ENCODE data around the gene EBF3. TPM values are rescaled to one million over a fixed set of nuclear protein-coding genes. Genes with fewer than 3 reads are reported as not detected.

EBF3 gene
- total RNA-seq, 1 donor from 2014 or later, result 5.8 TPM

- no peak for DNase-seq (ENCODE audit: low spot score)
- intact Hi-C loops (cut with DNase I), result no loop called here
Observed at GRCh38 chr10:129884398-129885078, 79.5 kb downstream of the EBF3 start.

GRCh38 chr10:129883626-129884397, 80.3 kb downstream of the EBF3 start:
- no peak for DNase-seq (ENCODE audit: low spot score)
- intact Hi-C loops (cut with DNase I), result no loop called here

GRCh38 chr10:129883029-129883428, 81.0 kb downstream of the EBF3 start:
- no peak for DNase-seq (ENCODE audit: low spot score)
- intact Hi-C loops (cut with DNase I), result no loop called here

GRCh38 chr10:129882291-129883010, 81.6 kb downstream of the EBF3 start:
- intact Hi-C loops (cut with DNase I), result no loop called here
- no peak for DNase-seq (ENCODE audit: low spot score)

GRCh38 chr10:129881641-129882040, 82.4 kb downstream of the EBF3 start:
- DNase-seq (ENCODE audit: low spot score), result peak; percentile 46
- intact Hi-C loops (cut with DNase I), result no loop called here

- intact Hi-C loops (cut with DNase I), result no loop called here
- DNase-seq (ENCODE audit: low spot score), result no peak
Observed at GRCh38 chr10:129880191-129880870, 83.7 kb downstream of the EBF3 start.

- intact Hi-C loops (cut with DNase I), result no loop called here
- DNase-seq (ENCODE audit: low spot score), result no peak
Observed at GRCh38 chr10:129879655-129880054, 84.4 kb downstream of the EBF3 start.

- DNase-seq (ENCODE audit: low spot score), result no peak
- intact Hi-C loops (cut with DNase I), result no loop called here
Observed at GRCh38 chr10:129878835-129879234, 85.2 kb downstream of the EBF3 start.

DNA sequence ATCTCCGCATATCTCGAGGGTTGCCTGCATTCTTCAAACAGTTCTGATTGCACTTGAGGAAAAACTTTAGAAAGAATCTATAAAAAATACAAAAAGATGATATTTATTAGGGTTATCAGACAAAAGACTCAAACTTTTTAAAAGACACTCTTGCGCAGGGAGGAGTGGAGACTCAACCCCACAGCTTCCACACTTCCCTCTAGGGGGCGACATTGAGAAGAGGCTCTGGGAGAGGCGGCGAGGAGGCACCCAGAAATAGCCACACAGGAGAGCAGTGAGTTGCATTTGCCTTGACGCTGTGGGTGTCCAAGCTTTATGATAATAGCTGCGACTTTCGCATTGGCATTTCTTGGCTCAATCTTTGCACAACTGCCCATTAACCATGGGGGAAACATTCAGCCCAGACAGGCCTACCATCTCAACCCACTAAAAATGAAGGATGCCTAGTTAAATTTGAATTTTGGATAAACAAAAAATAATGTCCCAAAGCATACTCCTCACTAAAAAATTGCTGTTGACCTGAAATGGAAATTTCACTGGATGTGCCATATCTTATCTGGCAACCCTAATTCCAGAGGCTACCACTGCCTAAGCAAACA, 86.2 kb downstream of the EBF3 start:
- intact Hi-C loops (cut with DNase I), result no loop called here
- no peak for DNase-seq (ENCODE audit: low spot score)

- intact Hi-C loops (cut with DNase I), result no loop called here
- no peak for DNase-seq (ENCODE audit: low spot score)
Observed at GRCh38 chr10:129876838-129877237, 87.2 kb downstream of the EBF3 start.

GRCh38 chr10:129875993-129876726, 87.9 kb downstream of the EBF3 start:
- intact Hi-C loops (cut with DNase I), result no loop called here
- DNase-seq (ENCODE audit: low spot score), result no peak

DNA sequence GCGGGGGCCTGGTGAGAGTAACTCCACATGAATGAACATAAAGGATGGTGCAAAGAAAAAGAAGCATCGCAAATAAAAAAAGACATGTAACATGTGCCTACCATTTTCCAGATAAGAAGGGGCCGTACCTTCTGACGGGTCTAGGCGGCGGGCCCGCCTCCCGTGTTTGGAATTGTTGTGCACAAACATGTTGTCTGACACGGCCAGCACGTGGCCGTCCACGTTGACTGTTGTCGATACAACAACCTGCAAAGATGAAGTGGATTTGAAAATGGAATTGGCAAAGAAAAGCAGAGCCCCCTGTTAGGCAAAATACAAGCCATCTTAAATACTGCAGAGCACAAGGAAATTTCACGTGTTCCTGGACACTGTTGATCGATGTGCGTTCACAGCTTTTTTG, 90.7 kb downstream of the EBF3 start:
- intact Hi-C loops (cut with DNase I), result no loop called here

DNA sequence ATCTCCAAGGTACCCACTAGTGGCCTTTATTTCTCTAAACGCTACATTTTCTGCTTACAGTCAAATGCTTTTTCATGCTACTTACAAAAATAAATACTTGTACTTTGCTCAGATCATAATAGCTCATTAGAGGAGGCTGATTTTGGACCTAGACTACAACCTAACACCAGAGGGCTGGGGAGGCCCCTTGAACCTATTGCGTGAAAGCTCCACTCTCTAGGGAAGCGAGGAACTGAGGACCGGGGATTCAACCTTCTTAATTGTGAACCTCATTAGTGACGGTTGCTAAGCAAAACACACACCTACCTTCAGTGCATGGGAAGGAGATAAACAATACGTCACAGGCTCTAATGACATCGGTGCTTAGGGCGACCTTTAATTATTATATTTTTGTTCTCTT, 92.1 kb downstream of the EBF3 start:
- DNase-seq (ENCODE audit: low spot score), result no peak
- intact Hi-C loops (cut with DNase I), result no loop called here

More for the DNA sequence above, 90.7 kb downstream of the EBF3 start:
- DNase-seq (ENCODE audit: low spot score), result no peak

DNA sequence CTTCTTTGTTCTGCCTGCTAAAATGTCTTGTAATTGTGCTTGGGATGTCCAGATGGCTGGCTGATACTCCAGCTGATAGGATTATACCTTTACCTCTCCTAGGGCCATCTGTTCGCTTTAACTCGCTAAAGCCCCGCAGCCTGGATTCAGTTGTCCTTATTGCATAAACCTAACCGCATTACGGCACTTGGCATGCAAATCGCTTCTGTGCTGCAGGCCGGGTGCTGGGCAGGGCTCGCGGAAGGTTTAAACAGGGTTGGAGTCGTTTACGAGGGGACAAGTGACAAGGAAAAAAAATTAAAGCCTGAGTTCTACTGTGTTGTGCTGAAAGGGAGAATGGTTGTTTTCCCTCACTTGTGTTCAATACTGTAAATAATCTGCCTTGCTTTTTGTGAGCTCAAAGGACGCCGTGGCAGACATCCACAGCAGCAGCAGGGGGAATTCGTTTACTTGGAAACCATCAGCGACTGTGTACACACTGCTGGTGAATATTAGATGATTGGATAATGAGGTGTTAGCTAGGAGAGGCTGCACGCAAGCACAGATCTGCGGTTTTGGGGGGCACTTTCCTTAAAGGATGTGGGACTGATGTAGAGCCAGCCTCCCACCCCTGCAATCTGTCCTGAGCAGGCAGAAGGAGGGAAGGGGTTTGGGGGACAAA, 93.0 kb downstream of the EBF3 start:
- no peak for DNase-seq (ENCODE audit: low spot score)
- intact Hi-C loops (cut with DNase I), result no loop called here

- intact Hi-C loops (cut with DNase I), result no loop called here
- DNase-seq (ENCODE audit: low spot score), result no peak
Observed at GRCh38 chr10:129870474-129870757, 93.7 kb downstream of the EBF3 start.

DNA sequence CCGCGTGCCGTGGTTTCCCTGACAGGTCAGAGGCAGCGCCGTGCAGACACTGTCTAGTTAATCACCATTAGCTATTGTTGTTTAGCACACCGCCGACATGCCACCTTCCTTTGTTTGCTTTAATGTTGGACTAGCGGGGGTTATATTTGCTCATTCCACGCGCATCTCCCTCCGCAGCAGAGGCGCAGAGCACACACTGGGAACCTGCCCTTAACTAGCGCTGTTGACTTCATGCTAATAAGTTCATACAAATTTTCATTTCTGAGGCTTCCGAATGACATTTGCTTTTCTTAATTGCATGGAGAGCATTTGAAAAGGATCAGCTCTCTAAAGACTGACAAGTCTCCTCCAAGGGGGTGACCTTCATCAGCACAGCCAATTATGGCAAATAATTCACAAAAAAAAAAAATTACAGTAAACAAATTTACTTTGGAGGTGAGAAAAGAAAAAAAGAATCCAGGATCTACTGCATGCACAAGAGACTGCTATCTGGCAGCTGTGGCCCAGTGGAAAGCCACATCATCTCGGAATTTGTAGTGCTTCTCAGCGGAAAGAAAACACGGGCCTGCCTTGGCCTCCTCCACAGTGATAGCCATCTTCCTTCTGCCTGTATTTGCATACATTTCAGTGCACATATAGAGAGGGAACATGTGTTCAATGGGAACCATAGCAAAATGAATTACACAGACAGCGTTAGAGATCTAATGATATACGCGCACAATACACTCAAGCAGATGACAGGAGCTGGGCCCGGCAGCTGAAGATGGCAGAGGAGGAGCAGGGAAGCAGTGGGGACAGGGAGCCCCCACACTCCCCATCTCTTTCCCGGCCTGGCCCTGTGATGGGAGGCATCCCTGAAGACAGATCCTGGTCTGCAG, 94.2 kb downstream of the EBF3 start:
- no peak for DNase-seq (ENCODE audit: low spot score)
- intact Hi-C loops (cut with DNase I), result no loop called here

- DNase-seq (ENCODE audit: low spot score), result no peak
- intact Hi-C loops (cut with DNase I), result no loop called here
Observed at GRCh38 chr10:129868449-129869035, 95.5 kb downstream of the EBF3 start.

All from cardiac septum (tissue), 1 donor.